Fibroblast of lung (primary cell): ENCODE data around the gene KRT33A. TPM values are rescaled to one million over a fixed set of nuclear protein-coding genes. Genes with fewer than 3 reads are reported as not detected.
"Not testable (repeated sequence)": the region's sequence is repeated elsewhere in the genome, so short reads cannot be mapped to it uniquely, and the experiment has no call there.

ENCODE experiments used
- DNase-seq, 2 donors: peaks; one replicate each; pipeline versions ENCODE4 v3.0.0 to v3.0.0-alpha.2; 2010; ENCODE audit warnings: low read depth in 2 of 2
- H2AFZ ChIP-seq: 2 replicates; pipeline ENCODE4 v1.5.1; 2012; ENCODE audit warnings: low read length, control low read depth, inconsistent platforms
- H3K27ac ChIP-seq: 2 replicates; pipeline ENCODE4 v1.5.1; 2011; ENCODE audit warnings: low read length, control low read depth; ENCODE audit not compliant: insufficient read depth
- H3K27me3 ChIP-seq: 2 replicates; pipeline ENCODE4 v1.5.1; 2011; ENCODE audit warnings: mild to moderate bottlenecking, low read length; ENCODE audit not compliant: control insufficient read depth, insufficient read depth
- H3K36me3 ChIP-seq: 2 replicates; pipeline ENCODE4 v1.5.1; 2011; ENCODE audit warnings: low read length; ENCODE audit not compliant: control insufficient read depth, insufficient read depth
- H3K4me1 ChIP-seq: 2 replicates; pipeline ENCODE4 v1.5.1; 2011; ENCODE audit warnings: low read length; ENCODE audit not compliant: control insufficient read depth, insufficient read depth; ENCODE audit errors: extremely low read depth
- H3K4me2 ChIP-seq: 2 replicates; pipeline ENCODE4 v1.5.1; 2011; ENCODE audit warnings: low read length, control low read depth; ENCODE audit not compliant: insufficient read depth; ENCODE audit errors: extremely low read depth
- H3K4me3 ChIP-seq, 4 experiments: fragments of 200-600 bp in 1 of 4; sonication (generic) in 1 of 4; replicated peaks in 1 of 4; 2 replicates each; pipeline ENCODE4 v1.5.1; 2011 to 2016; ENCODE audit warnings: low read length in 4 of 4, low read depth in 3 of 4, mild to moderate bottlenecking in 3 of 4, control low read depth in 2 of 4, inconsistent platforms in 1 of 4, mixed read lengths in 1 of 4; ENCODE audit not compliant: insufficient read depth in 1 of 4; ENCODE audit errors: control extremely low read depth in 1 of 4
- H3K79me2 ChIP-seq: 2 replicates; pipeline ENCODE4 v1.5.1; 2012; ENCODE audit warnings: mild to moderate bottlenecking, low read length, inconsistent platforms; ENCODE audit not compliant: control insufficient read depth, insufficient read depth
- H3K9ac ChIP-seq: 2 replicates; pipeline ENCODE4 v1.5.1; 2011; ENCODE audit warnings: mild to moderate bottlenecking, low read length, control low read depth; ENCODE audit not compliant: insufficient read depth
- H3K9me3 ChIP-seq: 2 replicates; pipeline ENCODE4 v1.5.1; 2012; ENCODE audit warnings: low read depth, low read length; ENCODE audit not compliant: control insufficient read depth, insufficient read depth
- H4K20me1 ChIP-seq: 2 replicates; pipeline ENCODE4 v1.5.1; 2011; ENCODE audit warnings: low read length; ENCODE audit not compliant: control insufficient read depth, insufficient read depth; ENCODE audit errors: extremely low read depth
- CTCF ChIP-seq, 2 donors: IDR thresholded peaks in 1 of 2; conservative IDR thresholded peaks in 1 of 2; 1 replicate in 1 of 2; 2 replicates in 1 of 2; pipeline ENCODE4 v1.5.1; 2011 to 2012; ENCODE audit warnings: low read length in 2 of 2, control low read depth in 1 of 2, inconsistent platforms in 1 of 2, low read depth in 1 of 2, mild to moderate bottlenecking in 1 of 2
- EZH2 ChIP-seq: IDR thresholded peaks from 2 replicates; pipeline ENCODE4 v1.5.1; 2012; ENCODE audit warnings: low read length, control low read depth, mild to moderate bottlenecking; ENCODE audit errors: missing control alignments
- polyA plus RNA-seq, 2 donors: library from polyadenylated mRNA; depleted of rRNA in 1 of 2; stranded (reverse) in 1 of 2; unstranded in 1 of 2; fragments of >200 nt; gene quantifications; 2 replicates each; pipeline ENCODE4 v1.2.1, GENCODE V29; 2011 to 2012; ENCODE audit warnings: missing spikeins in 1 of 2
- total RNA-seq: library from RNA; depleted of rRNA; stranded (reverse); fragments of >200 nt; gene quantifications from 2 replicates; pipeline ENCODE4 v1.2.1, GENCODE V29; 2014

Gene KRT33A
- total and polyA plus RNA-seq, 2 donors (not counting 1 experiment from before 2014, with no cell fraction given) = not detected

DNA sequence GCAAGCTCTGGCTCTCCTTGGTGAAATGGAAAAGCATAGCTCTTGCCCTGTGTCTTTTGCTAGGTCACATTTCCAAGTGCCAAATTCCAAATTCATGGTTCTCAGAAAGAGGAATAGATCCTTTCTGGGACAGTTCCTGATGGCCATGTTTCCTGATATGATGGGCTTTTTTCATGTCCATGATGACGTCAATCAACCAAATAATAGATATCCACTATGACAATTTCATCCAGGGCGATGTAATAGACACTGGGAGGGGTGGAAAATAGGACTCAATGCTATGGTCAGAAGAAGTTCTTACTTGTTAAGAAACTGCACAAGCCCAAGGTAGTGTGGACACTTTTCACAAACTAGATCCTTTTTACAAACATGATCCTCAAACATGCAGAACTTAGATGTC lies 549 bp upstream of the KRT33A start:
- Histone ChIP-seq H3K27ac (no peak overlapping the region), H3K27me3 (peaks cover 10% of the 10 kb centered on the region), H3K9me3 (no peaks in the 10 kb centered on the region), H3K4me2 (no peak overlapping the region), H3K36me3 (no peaks in the 10 kb centered on the region), H3K4me3 (no peak overlapping the region), H4K20me1 (peaks cover 2% of the 10 kb centered on the region), H2AFZ (no peak overlapping the region), H3K9ac (no peak overlapping the region), H3K4me1 (no peaks in the 10 kb centered on the region), H3K79me2 (no peaks in the 10 kb centered on the region)
- DNase-seq = no peak
- TF ChIP-seq EZH2 (no peak), CTCF (conservative IDR thresholded peaks at IDR 0.05 in 1 of 2, IDR thresholded peaks at IDR 0.05 in 1 of 2; ENCODE audit: low read depth in 1 of 2, low read length in 2 of 2) (no peak)

DNA sequence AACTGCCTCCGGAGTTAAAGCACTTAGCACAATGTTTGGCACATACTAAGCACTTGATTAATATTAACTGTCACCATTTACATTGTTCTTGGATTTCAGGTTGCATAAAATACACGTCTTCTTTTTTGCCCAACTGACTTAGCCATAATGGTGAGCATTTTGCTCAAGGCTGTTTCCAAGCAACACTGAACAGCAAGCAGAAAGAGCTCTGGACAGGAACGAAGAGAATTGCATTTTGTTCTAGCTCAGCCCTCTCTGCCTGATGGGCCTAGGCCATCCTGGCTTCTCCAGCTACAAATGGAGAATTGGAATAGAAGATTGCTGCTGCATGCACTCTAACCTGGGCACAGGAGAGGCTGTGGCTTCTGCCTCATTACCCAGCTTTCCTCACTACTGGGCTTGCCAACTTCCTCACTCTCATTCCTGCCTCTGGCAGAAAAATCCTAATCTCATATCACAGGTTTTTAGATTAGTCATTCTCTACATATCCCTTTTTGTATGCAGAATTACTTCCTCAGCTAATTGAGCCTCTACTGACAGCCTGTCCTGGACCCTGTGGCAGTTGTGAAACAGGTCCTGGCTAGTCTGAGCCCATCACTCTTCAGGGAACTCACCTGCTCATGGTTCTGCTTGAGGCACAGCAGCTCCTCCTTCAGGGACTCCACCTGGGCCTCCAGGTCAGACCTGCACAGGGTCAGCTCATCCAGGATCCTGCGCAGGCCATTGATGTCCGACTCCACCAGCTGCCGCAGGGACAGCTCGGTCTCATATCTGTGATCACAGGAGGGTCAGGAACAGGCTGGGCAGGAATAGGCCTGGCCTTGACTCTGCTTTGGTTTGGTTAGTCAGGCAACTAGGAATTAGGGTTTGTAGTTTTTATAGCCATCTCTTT lies 2.5 kb downstream of the KRT33A start:
- Histone ChIP-seq H3K79me2 (no peaks in the 10 kb centered on the region), H3K4me1 (no peaks in the 10 kb centered on the region), H3K27me3 (peaks cover 18% of the 10 kb centered on the region), H3K9me3 (no peaks in the 10 kb centered on the region), H3K27ac (no peak overlapping the region), H3K36me3 (no peaks in the 10 kb centered on the region), H3K4me2 (no peak overlapping the region), H3K9ac (no peak overlapping the region), H2AFZ (no peak overlapping the region), H3K4me3 (no peak overlapping the region), H4K20me1 (no peaks in the 10 kb centered on the region)
- TF ChIP-seq CTCF (conservative IDR thresholded peaks at IDR 0.05 in 1 of 2, IDR thresholded peaks at IDR 0.05 in 1 of 2; ENCODE audit: low read depth in 1 of 2, low read length in 2 of 2) = no peak
- TF ChIP-seq EZH2 = no peak
- no peak for DNase-seq

DNA sequence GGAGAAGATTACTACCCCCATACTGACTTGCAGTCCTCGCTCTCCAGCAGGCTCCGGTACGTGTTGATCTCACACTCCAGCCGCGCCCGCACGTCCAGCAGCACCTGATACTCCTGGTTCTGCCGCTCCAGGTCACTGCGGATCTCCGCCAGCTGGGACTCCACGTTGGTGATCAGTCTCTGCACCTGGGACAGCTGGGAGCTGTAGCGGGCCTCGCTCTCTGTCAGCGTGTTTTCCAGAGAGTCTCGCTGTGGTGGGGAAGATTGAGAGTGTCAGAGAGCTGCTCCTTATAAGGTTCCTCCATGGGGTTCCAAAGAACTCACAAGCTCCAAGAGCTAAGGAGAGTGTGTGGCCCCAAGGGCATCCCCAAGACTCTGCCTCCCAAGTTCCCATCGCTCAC lies 4.2 kb downstream of the KRT33A start:
- H3K4me3 ChIP-seq, H3K79me2 ChIP-seq, DNase-seq, H3K4me1 ChIP-seq, H3K4me2 ChIP-seq, H3K9ac ChIP-seq, H4K20me1 ChIP-seq, H3K9me3 ChIP-seq, H3K36me3 ChIP-seq, H3K27ac ChIP-seq, H2AFZ ChIP-seq: not testable (repeated sequence)
- H3K27me3 ChIP-seq = peaks cover 13% of the 10 kb centered on the region
